ENCODE measurements around the gene VSX1.
A peak's percentile ranks its signal among the peaks of the same experiment; 100 is the strongest.

Gene VSX1

GRCh38 chr20:25050082-25050481 is 31.9 kb downstream of the VSX1 start:
- peaks cover 93% of the 10 kb centered on the region for H3K4me1 ChIP-seq
- H3K9me3 ChIP-seq, result no peaks in the 10 kb centered on the region
- no peak for TF ChIP-seq Cebpa-rat (IDR thresholded peaks at IDR 0.05)
- H4K20me1 ChIP-seq, result peaks cover 88% of the 10 kb centered on the region
- H3K4me3 ChIP-seq, result no peak overlapping the region
- H3K9ac ChIP-seq, result no peak overlapping the region
- 0 out of 2 replicates have a peak overlapping the region, but pooled peaks have one; percentile 10 for H3K27ac ChIP-seq
- peaks cover 43% of the 10 kb centered on the region for H3K36me3 ChIP-seq
- H3K4me2 ChIP-seq, result peak overlapping the region; percentile 51
- no peaks in the 10 kb centered on the region for H3K27me3 ChIP-seq

GRCh38 chr20:25049261-25050060 is 32.5 kb downstream of the VSX1 start:
- peaks cover 42% of the 10 kb centered on the region for H3K36me3 ChIP-seq
- 0 out of 2 replicates have a peak overlapping the region, but pooled peaks have one; percentile 10 for H3K27ac ChIP-seq
- no peak overlapping the region for H3K4me2 ChIP-seq
- H4K20me1 ChIP-seq, result peaks cover 81% of the 10 kb centered on the region
- no peaks in the 10 kb centered on the region for H3K9me3 ChIP-seq
- no peak overlapping the region for H3K4me3 ChIP-seq
- H3K4me1 ChIP-seq, result peaks cover 93% of the 10 kb centered on the region
- no peaks in the 10 kb centered on the region for H3K27me3 ChIP-seq
- H3K9ac ChIP-seq, result no peak overlapping the region
- no peak for TF ChIP-seq Cebpa-rat (IDR thresholded peaks at IDR 0.05)

- TF ChIP-seq Cebpa-rat (IDR thresholded peaks at IDR 0.05), result no peak
- Histone ChIP-seq H3K4me1 (peaks cover 93% of the 10 kb centered on the region), H4K20me1 (peaks cover 72% of the 10 kb centered on the region), H3K27ac (no peak overlapping the region), H3K9me3 (no peaks in the 10 kb centered on the region), H3K4me2 (no peak overlapping the region), H3K9ac (peak overlapping the region; percentile 27; the same call in 1 of the 2 replicates), H3K27me3 (no peaks in the 10 kb centered on the region), H3K4me3 (no peak overlapping the region), H3K36me3 (peaks cover 42% of the 10 kb centered on the region)
Observed at GRCh38 chr20:25048519-25048952, 33.4 kb downstream of the VSX1 start.

GRCh38 chr20:25047766-25048165 is 34.2 kb downstream of the VSX1 start:
- H3K27ac ChIP-seq, result no peak overlapping the region
- no peak overlapping the region for H3K9ac ChIP-seq
- no peaks in the 10 kb centered on the region for H3K9me3 ChIP-seq
- peaks cover 64% of the 10 kb centered on the region for H4K20me1 ChIP-seq
- no peak overlapping the region for H3K4me3 ChIP-seq
- TF ChIP-seq Cebpa-rat (IDR thresholded peaks at IDR 0.05), result no peak
- H3K36me3 ChIP-seq, result peaks cover 42% of the 10 kb centered on the region
- no peaks in the 10 kb centered on the region for H3K27me3 ChIP-seq
- H3K4me1 ChIP-seq, result peaks cover 93% of the 10 kb centered on the region
- no peak overlapping the region for H3K4me2 ChIP-seq

GRCh38 chr20:25046736-25047666 is 34.9 kb downstream of the VSX1 start:
- H4K20me1 ChIP-seq, result peaks cover 57% of the 10 kb centered on the region
- H3K9ac ChIP-seq, result no peak overlapping the region
- H3K36me3 ChIP-seq, result peaks cover 42% of the 10 kb centered on the region
- H3K27me3 ChIP-seq, result no peaks in the 10 kb centered on the region
- peaks cover 93% of the 10 kb centered on the region for H3K4me1 ChIP-seq
- no peak overlapping the region for H3K27ac ChIP-seq
- H3K4me2 ChIP-seq, result peak overlapping the region; percentile 89; the same call in 1 of the 2 replicates
- H3K4me3 ChIP-seq, result no peak overlapping the region
- no peak for TF ChIP-seq Cebpa-rat (IDR thresholded peaks at IDR 0.05)
- no peaks in the 10 kb centered on the region for H3K9me3 ChIP-seq

- Histone ChIP-seq H3K4me2 (peak overlapping the region; percentile 89), H3K9me3 (no peaks in the 10 kb centered on the region), H3K4me3 (no peak overlapping the region), H3K9ac (no peak overlapping the region), H3K36me3 (peaks cover 38% of the 10 kb centered on the region), H4K20me1 (peaks cover 49% of the 10 kb centered on the region), H3K27ac (no peak overlapping the region), H3K4me1 (peaks cover 93% of the 10 kb centered on the region), H3K27me3 (no peaks in the 10 kb centered on the region)
- TF ChIP-seq Cebpa-rat (IDR thresholded peaks at IDR 0.05), result no peak
Observed at GRCh38 chr20:25046181-25046641, 35.7 kb downstream of the VSX1 start.

- peak overlapping the region; percentile 88 for H3K27ac ChIP-seq
- H3K4me3 ChIP-seq, result 0 out of 2 replicates have a peak overlapping the region, but pooled peaks have one; percentile 45
- no peaks in the 10 kb centered on the region for H3K27me3 ChIP-seq
- H3K9ac ChIP-seq, result peak overlapping the region; percentile 68
- H3K4me1 ChIP-seq, result peaks cover 93% of the 10 kb centered on the region
- H4K20me1 ChIP-seq, result peaks cover 40% of the 10 kb centered on the region
- H3K9me3 ChIP-seq, result no peaks in the 10 kb centered on the region
- H3K4me2 ChIP-seq, result peak overlapping the region; percentile 89
- no peak for TF ChIP-seq Cebpa-rat (IDR thresholded peaks at IDR 0.05)
- H3K36me3 ChIP-seq, result peaks cover 30% of the 10 kb centered on the region
Observed at GRCh38 chr20:25045343-25045712, 36.6 kb downstream of the VSX1 start.

GRCh38 chr20:25044660-25045342 is 37.1 kb downstream of the VSX1 start:
- Histone ChIP-seq H3K4me2 (peak overlapping the region; percentile 89), H3K4me3 (peak overlapping the region; percentile 45; the same call in 1 of the 2 replicates), H3K27ac (peak overlapping the region; percentile 88), H3K27me3 (no peaks in the 10 kb centered on the region), H3K9me3 (no peaks in the 10 kb centered on the region), H3K4me1 (peaks cover 93% of the 10 kb centered on the region), H3K36me3 (peaks cover 30% of the 10 kb centered on the region), H3K9ac (peak overlapping the region; percentile 68), H4K20me1 (peaks cover 35% of the 10 kb centered on the region)
- no peak for TF ChIP-seq Cebpa-rat (IDR thresholded peaks at IDR 0.05)

GRCh38 chr20:25044261-25044560 is 37.7 kb downstream of the VSX1 start:
- TF ChIP-seq Cebpa-rat (IDR thresholded peaks at IDR 0.05), result no peak
- Histone ChIP-seq H3K4me3 (no peak overlapping the region), H3K27me3 (no peaks in the 10 kb centered on the region), H3K9ac (peak overlapping the region; percentile 68), H3K9me3 (no peaks in the 10 kb centered on the region), H3K4me1 (peaks cover 93% of the 10 kb centered on the region), H3K4me2 (peak overlapping the region; percentile 89), H3K36me3 (peaks cover 30% of the 10 kb centered on the region), H3K27ac (peak overlapping the region; percentile 88), H4K20me1 (peaks cover 29% of the 10 kb centered on the region)
